Adrenal gland (tissue), 5 donors: ENCODE results near the gene NKPD1.

ENCODE experiments used
- POLR2A ChIP-seq, 2 donors: fragments of 450-650 bp; IDR thresholded peaks; one replicate each; pipeline ENCODE4 v1.6.1; 2017; ENCODE audit warnings: antibody characterized with exemption in 2 of 2, mild to moderate bottlenecking in 2 of 2, moderate library complexity in 1 of 2
- TF ChIP-seq, protein P1 (sequence below), 6 experiments: fragments of 450-650 bp in 4 of 6; fragments of 200-600 bp in 2 of 6; sonication (generic) in 1 of 6; IDR thresholded peaks; 1 replicate in 5 of 6; 2 replicates in 1 of 6; pipeline versions ENCODE4 v1.5.1 to v1.8.0; 2016 to 2021; ENCODE audit warnings: antibody characterized with exemption in 6 of 6, mild to moderate bottlenecking in 2 of 6, moderate library complexity in 1 of 6
- donor health status: DM: no; HTN: no; CAD: no.

DNA sequence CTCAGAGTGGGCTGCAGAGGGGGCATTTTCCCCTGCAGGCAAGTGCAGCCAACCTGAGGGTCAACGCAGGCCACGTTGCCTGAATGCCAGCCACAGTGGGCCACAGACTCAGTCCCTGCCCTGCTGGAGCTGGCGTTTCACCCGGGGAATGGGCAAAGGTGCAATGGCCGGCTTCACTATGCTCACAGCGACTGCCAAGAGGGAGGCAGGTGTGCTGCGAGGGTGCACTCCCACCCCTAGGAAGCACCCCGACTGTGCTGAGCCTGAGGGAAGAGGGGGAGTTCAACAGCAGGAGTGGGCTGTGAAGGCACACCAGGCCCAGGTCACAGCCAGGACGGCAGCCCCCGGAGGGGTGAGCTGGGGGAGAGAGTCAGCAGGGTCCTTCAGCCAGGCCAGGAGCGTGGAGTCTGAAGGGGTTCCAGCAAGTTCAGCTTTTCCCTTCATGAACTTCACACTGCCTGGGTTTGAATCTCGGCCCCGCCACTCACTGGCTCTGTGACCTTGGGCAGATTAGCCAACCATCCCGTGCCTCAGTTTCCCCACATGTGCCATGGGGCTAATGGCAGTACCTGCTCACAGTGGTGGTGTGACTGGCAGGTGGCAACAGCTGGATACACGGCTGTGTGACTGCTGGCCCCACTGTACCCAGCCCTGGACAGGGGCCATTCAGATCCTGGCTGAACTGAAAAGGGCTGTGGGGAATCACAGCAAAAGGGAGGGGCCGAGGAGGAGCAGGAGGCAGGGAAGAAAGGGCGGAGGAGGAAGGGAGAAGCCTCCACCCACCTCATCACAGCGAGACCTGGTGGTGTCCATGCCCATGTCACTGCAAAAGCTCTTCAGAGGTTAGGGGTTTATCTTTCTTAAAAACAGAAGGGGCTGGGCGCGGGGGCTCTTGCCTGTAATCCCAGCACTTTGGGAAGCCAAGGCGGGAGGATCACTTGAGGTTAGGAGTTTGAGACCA lies 9.6 kb upstream of the NKPD1 start:
- TF ChIP-seq, protein P1, sequence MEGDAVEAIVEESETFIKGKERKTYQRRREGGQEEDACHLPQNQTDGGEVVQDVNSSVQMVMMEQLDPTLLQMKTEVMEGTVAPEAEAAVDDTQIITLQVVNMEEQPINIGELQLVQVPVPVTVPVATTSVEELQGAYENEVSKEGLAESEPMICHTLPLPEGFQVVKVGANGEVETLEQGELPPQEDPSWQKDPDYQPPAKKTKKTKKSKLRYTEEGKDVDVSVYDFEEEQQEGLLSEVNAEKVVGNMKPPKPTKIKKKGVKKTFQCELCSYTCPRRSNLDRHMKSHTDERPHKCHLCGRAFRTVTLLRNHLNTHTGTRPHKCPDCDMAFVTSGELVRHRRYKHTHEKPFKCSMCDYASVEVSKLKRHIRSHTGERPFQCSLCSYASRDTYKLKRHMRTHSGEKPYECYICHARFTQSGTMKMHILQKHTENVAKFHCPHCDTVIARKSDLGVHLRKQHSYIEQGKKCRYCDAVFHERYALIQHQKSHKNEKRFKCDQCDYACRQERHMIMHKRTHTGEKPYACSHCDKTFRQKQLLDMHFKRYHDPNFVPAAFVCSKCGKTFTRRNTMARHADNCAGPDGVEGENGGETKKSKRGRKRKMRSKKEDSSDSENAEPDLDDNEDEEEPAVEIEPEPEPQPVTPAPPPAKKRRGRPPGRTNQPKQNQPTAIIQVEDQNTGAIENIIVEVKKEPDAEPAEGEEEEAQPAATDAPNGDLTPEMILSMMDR (IDR thresholded peaks at IDR 0.05): no peak
- TF ChIP-seq POLR2A (IDR thresholded peaks at IDR 0.05): no peak
